SK-N-DZ (cell line): ENCODE measurements around the gene BABAM2.
A peak's percentile ranks its signal among the peaks of the same experiment; 100 is the strongest.
"Not testable (repeated sequence)": the region's sequence is repeated elsewhere in the genome, so short reads cannot be mapped to it uniquely, and the experiment has no call there.

Source experiments
- DNase-seq: peaks from one replicate; pipeline ENCODE4 v3.0.0-alpha.2; 2015; ENCODE audit warnings: low spot score

Gene BABAM2

DNA sequence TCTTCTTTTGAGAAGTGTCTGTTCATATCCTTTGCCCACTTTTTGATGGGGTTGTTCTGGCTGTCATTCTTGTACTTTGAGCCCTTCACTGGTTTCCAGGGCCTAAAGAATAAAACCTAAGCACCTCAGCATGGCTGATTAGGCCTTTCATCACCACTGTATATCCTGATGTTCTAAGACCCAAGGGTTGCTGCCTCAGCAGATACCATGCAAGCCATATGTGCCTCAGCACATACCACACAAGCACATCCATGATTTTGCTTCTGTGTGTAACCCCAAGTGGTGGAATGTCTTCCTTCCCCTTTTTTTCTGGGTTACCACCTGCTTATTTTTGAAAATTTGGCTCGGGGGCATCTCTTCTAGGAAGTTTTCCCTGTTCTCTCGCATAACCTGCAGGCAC lies 11.7 kb upstream of the BABAM2 start:
- no peak for DNase-seq

DNA sequence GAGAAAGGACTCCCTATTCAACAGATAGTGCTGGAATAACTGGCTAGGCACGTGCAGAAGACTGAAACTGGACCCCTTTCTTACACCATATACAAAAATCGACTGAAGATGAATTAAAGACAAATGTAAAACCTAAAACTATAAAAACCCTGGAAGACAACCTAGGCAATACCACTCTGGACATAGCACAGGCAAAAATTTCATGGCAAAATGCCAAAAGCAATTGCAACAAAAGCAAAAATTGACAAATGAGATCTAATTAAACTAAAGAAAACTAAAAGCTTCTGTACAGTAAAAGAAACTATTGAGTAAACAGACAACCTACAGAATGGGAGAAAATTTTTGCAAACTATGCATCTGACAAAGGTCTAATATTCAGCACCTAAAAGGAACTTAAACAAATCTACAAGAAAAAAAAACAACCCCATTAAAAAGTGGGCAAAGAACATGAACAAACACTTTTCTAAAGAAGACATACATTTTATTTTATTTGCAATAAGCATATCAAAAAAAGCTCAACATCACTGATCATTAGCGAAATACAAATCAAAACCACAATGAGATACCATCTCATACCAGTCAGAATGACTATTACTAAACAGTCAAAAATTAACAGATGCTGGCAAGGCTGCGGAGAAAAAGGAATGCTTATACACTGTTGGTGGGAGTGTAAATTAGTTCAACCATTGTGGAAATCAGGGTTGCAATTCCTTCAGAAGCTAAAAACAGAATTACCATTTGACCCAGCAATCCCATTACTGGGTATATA lies 8.5 kb upstream of the BABAM2 start:
- not testable (repeated sequence) for DNase-seq

DNA sequence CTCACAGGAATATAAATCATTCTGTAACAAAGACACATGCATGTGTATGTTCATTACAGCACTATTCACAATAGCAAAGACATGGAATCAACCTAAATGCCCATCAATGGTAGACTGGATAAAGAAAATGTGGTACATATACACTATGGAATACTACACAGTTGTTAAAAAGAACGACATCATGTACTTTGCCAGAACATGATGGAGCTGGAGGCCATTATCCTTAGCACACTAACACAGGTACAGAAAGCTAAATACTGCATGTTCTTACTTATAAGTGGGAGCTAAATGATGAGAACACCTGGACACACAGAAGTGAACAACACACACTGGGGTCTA lies 8.0 kb upstream of the BABAM2 start:
- DNase-seq, result not testable (repeated sequence)

DNA sequence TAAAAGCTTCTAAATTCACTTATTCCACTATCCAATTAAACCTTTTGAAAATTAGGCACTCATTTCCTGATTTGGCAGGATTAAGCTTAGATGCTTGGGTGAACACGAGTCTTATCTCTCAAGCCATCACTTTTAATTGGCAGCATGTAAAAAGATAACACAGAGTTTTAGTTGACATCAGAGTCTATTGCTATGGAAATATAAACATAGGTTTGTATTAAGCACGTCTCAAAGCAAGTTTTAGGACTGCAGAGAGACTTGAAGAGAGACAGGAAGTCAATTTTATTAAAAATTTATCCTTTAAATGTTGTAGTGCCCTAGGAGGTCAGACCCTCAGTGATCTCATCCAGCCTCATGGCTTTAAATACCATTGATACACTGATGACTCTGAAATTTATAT lies 5.9 kb upstream of the BABAM2 start:
- DNase-seq, result no peak

DNA sequence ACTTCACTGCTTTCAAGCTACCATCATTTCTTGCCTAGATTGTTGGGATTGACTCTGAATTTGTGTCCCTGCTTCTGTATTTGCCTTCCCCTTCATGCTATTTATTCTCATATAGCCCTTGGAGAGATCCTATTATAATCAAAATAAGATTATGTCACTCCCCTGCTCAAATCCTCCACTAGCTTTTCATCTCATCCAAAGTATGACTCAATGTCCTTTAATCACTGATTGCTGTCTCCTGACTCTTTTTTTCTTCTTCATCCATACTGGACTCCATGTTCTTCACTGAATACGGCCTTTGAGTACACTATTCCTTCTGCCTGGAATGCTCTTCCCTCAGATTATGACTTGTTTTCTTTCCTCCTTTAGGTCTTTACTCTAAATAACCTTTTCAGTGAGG lies 5.3 kb upstream of the BABAM2 start:
- no peak for DNase-seq

DNA sequence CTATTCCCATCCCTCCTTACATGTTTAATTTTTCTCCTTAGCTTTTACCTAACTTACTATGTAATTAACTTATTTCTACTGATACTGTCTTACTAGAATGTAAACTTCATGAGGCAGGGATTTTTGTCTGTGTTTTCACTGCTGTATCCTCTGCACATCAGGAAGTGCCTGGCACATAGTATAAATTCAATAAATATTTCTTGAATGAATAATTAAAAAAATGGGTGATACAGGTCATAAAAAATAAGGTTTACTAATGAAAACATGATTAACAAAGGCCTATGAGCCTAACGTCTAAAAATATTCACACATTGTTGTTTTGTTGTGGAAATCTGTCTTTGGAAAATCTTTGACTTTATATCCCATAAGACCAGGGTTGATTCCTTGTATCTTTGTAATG lies 4.9 kb upstream of the BABAM2 start:
- no peak for DNase-seq

DNA sequence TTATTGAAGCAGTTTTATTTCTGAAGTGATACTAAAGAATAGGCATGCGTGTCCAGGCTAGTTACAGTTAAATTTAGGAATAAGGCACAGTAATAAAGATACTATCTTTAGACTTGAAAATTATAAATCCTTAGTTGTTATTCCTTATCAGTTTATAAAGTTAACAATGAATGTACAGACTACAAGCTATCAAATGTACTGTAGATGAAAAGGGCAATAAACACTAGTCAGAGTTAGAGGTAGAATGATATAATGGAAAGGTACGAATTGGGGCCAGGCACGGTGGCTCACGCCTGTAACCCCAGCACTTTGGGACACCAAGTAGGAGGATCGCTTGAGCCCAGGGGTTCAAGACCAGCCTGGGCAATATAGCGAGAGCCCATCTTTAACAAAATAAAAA lies 4.2 kb upstream of the BABAM2 start:
- DNase-seq, result no peak

DNA sequence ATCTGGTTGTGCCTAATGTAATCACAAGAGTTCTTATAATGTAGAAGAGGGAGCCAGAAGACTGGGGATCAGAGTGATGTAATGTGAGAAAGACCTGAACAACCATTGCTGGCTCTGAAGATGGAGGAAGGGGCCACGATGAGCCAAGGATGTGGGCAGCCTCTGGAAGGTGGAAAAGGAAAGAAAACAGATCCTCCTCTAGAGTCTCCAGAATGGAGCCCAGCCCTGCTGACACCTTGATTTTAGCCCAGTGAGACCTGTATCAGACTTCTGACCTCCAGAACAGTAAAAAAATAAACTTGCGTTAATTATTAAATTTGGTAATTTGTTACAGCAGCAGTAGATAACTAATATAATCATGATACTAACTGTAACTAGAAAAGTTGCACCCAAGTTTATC lies 3.4 kb upstream of the BABAM2 start:
- DNase-seq, result no peak

DNA sequence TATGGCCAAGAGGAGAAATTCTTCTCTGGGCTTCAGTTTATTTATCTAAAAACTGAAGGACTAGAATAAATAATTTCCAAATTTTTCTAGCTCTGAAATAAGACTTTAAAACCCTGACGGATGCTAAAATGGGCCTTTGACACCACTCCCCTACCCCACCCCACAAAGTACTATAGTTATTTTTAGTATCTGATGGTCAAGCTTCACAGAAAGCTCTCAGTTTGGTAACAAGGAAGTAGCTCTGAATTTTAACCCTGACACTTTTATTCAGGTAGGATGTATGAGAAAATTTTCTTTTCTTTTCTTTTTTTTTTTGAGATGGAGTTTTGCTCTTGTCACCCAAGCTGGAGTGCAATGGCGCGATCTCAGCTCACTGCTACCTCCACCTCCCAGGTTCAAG lies 2.7 kb upstream of the BABAM2 start:
- DNase-seq, result no peak

DNA sequence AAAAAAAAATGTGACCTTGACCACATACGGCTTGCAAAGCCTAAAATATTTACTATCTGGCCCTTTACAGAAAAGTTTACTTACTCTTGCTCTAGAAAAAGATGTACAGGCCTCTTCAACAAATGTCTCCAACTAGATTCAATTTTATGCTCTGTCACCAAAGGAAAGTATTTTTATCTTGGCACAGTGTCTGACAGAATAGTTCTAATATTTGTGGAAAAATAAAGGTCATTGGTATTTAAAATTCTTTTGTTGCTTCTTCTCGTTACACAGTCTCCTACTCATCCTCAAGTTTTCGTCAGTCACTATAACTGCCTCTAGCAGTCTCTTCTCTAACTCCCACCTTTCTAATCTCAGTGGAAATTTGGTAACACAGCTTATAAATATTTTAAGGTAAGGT lies 1.7 kb upstream of the BABAM2 start:
- no peak for DNase-seq

DNA sequence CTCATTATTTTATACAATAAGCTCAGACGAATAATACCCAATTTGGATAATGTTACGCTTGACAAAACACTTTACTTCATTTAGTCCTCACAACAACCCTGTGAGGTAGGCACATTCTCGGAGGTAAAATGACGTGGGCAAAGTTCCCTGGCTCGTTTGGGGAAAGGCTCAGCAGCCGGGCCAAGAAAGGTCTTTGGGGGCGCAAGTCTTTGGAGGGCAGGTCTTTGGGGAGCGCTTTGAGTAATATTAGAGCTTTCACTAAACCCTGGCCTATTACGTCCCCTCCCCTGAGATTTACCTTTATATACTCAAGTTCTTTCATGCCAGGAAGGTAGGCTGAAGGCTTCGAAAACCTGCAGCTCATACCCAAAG lies 769 bp upstream of the BABAM2 start:
- DNase-seq, result no peak

DNA sequence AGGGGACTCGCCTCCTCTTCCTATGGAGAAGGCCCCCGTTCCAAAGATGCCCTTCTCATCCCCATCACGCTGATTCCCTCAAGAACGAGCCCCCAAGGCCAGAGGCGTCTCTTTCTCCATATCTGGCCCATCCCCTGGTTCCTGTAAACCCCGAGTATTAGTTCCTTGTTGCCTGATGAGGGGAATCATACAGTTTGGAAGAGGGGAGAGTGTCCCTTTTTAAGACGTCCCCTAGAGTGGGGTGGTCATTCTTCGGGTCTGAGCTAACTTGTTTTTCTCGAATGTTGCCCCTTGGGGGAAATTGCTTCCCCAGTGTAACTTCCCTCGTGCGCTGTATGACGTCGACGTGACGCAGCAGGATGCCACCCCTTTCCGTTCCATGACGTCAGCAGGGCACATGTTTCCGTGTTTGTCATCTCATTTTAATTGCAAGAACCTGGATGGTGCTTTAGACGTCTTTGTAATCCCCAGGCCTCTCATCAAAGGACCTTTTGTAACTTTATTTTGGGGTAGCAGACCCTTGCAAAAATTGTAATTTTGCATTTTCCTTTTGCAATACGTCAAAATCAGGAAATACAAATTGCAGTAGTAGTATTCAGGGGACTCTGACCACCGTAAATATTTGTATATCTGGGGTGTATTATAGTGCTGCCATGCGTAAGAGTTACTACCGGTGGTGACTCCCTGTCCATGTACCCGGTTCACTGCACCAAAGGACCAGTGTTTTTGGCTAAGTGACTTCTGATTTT lies 569 bp downstream of the BABAM2 start:
- peak; percentile 63 for DNase-seq

DNA sequence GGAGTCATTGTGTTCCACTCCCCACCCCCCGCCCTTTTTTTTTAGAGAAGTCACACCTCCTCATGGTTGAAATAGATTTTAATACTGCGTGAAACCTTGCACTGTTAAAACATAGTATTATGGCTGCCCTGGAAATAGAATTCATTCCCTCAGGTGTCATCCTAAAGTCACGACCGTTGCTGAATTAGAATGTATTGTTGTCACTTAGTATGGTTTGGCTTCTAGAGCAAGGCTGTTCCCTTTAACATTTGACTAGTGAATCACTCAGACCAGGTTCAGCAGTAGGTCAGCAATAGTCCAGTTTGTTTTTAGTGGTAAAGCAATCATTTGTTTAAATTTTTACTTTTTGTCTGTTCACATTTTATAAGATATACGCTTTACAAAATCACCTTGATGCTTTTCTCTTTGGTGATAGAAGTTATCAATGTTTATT lies 1.2 kb downstream of the BABAM2 start:
- no peak for DNase-seq

DNA sequence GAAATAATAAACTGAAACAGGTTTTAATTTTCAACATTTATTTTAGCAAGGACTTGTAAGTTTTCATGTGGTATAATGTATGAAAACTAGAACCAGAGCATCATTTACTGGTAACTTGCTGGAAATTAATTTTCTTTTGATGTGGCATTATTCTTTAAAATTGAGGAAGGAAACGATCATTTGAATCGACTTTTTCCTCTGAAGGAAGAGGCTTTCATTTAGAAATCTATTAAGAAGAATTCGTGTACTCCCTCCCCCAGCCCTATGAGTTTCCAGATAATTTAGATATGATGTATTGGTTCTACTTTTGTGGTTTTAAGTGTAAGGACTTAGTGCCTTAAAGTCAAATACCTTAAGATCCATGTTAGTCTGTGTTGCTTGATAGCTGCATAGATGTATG lies 2.5 kb downstream of the BABAM2 start:
- no peak for DNase-seq

DNA sequence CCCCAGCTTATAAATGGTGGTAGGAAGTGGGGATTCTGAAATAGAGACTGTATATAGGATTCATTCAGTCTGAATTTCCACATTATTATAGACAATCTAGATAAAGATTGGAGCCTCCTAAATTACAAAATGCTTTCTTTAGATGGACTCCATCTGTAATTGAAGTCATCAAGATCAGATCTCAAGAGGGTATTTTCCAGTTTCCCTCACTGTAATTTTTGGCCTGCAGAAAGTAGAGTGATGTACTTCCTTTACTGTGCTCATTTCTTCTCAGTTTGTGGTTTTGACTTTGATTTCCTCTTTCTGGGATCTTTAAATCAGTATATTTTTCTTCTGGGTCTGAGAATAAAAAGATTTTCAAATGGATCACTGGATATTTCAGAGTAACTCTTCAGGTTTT lies 7.2 kb downstream of the BABAM2 start:
- DNase-seq, result no peak

DNA sequence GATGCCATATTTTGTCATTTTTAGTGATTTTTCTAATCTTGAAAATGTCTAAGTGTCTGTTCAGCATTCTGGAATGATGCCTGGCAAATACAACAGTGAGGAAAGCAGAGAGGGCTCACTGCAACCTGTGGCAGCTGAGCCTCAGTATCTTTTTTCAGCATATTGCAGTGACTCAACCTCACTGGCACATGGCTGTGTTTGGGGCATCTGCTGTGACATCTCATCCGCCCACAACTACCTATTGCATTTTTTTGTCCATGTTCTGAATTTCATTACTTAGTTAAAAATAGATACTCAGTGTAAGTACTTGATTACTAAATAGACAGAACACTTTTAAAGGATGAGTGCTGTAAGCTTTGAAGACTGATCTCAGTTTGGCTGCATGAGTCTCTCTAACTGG lies 10.7 kb downstream of the BABAM2 start:
- DNase-seq, result no peak

DNA sequence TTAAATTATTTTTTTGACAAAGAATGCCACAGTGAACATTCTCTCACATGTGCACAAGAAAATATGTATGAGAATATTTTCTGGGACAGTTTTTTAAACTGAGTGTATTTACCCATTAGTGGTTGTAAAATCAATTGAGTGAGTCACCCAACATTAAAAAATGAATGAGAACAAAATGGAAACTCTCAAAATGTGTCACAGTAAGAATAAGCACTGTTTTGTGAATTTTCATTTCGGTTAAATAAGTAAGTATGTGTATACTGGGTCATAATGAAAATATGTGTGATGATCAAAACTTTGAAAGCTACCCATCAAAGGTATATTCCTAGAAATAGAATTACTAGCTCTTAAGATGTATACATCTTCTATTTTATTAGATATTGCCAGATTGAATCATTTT lies 11.6 kb downstream of the BABAM2 start:
- DNase-seq, result no peak

DNA sequence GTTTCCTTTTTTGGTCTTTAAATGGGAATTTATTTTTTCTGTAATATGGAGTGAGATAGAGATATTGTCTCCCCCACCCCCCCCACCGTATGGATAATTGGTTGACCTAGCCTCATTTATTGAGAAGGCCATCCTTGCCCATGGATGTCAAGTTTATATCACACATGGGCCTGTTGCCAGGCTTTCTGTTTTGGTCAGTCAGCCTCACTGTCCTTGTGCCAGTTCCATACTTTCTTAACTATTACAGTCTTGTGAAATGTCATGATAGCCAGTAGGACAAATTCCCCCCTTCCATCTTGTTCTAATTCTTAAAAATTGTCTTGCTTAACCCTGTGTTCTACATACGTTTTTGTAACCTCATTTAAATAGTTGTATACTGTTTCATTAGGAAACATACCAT lies 12.5 kb downstream of the BABAM2 start:
- no peak for DNase-seq

DNA sequence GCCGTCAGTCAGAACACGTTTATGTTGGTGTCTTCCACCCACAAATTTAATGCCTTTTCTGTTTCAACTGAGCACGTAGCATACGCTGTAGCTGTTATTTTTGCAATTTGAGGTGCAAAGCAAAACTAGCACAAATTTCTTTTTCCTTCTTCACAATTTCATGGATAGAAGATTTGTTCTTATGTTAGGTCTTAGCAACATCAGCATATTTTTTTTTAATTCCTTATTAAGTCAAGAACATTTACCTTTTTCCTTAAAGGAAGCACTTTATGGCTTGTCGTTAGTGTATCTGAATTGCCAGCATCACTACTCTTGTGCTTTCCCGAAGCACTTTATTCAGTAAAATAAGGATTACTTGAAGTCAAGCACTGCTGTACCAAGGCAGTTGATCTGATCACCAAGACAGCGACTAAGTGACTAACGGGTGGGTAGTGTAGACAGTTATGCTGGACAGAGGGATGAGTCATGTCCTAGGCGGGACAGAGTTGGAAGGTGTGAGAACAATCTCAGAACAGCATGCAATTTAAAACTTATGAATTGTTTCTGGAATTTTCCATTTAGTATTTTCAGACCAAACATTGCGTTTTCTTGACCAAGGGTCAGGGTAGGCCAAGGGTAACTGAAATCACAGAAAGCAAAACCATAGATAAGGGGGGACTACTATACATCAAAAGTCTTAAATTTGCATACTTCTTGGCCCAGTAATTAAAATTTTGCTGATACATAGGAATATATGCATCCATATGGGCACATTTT lies 13.3 kb downstream of the BABAM2 start:
- no peak for DNase-seq

DNA sequence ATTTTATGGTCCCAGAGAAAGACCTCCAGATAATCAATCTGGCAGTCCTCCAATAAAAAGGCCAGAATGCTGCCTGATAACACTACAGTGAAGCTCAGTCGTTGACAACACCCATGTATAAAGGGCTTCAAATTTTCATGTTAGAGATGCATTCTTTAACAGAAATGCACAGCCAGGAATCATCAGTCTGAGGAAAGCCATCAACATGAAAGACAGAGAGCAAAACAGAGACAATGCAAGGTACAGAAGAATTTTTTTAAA lies 13.8 kb downstream of the BABAM2 start:
- no peak for DNase-seq

DNA sequence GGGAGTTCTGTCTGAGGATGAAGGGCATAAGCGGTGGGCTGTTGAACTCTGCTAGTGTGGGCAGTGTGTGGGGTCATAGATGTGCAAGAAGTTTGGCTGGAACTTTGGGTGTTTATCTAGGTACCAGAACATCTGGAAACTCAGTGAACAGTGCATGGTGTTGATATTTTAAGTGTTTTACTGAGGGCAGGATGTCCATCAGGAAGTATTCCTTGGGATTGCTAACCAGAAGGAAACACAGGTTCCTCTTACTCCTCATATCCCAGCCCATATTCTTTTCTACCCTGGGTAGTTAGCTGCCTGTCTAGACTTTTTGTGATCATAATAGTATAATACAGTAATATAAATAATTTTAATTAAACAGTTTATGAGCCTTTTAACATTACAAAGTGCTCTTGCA lies 15.5 kb downstream of the BABAM2 start:
- no peak for DNase-seq

DNA sequence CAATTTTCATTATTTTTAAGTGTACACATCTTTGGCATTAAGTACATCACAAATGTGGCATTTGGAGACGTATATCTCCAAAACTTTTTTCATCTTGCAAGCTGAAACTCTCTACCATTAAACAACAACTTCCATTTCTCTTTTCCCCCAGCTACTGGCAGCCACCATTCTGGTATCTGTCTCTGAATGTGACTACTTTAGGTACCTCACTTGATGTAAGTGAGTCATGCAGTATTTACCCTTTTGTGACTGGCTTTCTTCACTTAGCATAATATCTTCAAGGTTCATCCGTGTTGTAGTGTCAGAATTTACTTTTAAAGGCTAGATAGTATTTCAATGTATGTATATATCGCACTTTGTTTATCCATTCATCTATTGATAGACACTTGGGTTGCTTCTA lies 17.0 kb downstream of the BABAM2 start:
- DNase-seq, result no peak

DNA sequence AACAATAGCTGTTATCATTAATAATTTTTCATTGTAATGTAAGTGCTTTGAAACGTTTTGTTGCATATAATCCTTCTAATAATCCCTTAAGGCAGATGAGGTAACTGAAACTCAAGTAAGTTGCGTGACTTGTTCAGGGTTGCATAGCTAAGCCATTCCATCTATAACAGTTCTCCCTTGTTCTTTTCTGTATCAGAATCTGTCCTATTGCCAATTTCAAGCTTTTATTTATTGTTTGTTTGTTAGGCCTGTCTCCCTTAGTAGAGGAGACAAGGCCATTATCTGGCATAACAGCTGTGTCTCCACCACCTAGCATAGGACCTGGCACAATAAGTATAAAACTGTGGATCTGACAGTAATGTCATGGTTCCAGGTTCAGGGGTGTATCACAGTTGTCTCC lies 19.4 kb downstream of the BABAM2 start:
- DNase-seq, result no peak
